Measurements from ENCODE around the gene ARF1.

DNA sequence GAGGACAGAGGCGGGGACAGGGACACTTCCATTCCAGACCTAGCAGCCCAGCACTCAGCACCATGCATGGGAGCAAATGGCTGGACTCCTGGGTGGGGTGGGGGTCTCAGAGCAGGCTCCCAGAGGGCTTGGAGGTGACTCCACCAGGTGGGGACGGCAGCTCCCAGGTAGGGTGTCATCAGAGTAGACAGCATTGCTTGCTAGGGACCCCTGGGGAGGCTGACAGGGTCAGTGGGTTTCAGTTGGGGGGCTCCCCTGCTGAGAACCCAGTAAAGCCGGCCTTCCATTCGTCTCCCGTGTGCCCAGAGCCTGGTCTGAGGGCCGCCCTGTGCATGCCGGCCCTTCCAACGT, 62.5 kb downstream of the ARF1 start:
- TF ChIP-seq EZH2 (IDR thresholded peaks at IDR 0.05) (no peak), POLR2AphosphoS5 (IDR thresholded peaks at IDR 0.05; ENCODE audit: borderline replicate concordance, low read depth, low read length) (no peak)
